Measurements from ENCODE around the gene SLC25A38.

GRCh38 chr3:39398700-39399099, 15.5 kb downstream of the SLC25A38 start:
- no peak for TF ChIP-seq CTCF (conservative IDR thresholded peaks at IDR 0.05 in 1 of 2, IDR thresholded peaks at IDR 0.05 in 1 of 2; ENCODE audit: low read depth in 1 of 2, low read length in 2 of 2)
- TF ChIP-seq EZH2 (IDR thresholded peaks at IDR 0.05; ENCODE audit: low read length, missing control alignments), result no peak
